ENCODE measurements around the gene UPK2.
"Not testable (repeated sequence)": the region's sequence is repeated elsewhere in the genome, so short reads cannot be mapped to it uniquely, and the experiment has no call there.

The UPK2 gene

DNA sequence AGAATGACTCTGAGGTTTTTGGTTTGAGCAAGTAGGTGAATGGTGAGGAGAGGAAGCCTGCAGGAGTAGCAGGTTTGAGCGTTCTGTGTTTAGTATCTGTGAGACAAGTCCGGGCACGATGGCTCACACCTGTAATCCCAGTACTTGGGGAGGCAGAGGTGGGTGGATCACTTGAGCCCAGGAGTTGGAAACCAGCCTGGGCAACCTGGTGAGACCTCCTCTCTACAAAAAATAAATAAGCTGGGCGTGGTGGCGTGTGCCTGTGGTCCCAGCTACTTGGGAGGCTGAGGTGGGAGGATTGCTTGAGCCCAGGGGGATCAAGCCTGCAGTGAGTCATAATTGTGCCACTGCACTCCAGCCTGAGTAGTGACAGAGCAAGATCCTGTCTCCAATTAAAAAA, 32.2 kb downstream of the UPK2 start:
- H3K27ac ChIP-seq = no peak overlapping the region
- TF ChIP-seq, protein P1, sequence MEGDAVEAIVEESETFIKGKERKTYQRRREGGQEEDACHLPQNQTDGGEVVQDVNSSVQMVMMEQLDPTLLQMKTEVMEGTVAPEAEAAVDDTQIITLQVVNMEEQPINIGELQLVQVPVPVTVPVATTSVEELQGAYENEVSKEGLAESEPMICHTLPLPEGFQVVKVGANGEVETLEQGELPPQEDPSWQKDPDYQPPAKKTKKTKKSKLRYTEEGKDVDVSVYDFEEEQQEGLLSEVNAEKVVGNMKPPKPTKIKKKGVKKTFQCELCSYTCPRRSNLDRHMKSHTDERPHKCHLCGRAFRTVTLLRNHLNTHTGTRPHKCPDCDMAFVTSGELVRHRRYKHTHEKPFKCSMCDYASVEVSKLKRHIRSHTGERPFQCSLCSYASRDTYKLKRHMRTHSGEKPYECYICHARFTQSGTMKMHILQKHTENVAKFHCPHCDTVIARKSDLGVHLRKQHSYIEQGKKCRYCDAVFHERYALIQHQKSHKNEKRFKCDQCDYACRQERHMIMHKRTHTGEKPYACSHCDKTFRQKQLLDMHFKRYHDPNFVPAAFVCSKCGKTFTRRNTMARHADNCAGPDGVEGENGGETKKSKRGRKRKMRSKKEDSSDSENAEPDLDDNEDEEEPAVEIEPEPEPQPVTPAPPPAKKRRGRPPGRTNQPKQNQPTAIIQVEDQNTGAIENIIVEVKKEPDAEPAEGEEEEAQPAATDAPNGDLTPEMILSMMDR (conservative IDR thresholded peaks at IDR 0.05) = no peak
- no peak for TF ChIP-seq ZFX (IDR thresholded peaks at IDR 0.05)

DNA sequence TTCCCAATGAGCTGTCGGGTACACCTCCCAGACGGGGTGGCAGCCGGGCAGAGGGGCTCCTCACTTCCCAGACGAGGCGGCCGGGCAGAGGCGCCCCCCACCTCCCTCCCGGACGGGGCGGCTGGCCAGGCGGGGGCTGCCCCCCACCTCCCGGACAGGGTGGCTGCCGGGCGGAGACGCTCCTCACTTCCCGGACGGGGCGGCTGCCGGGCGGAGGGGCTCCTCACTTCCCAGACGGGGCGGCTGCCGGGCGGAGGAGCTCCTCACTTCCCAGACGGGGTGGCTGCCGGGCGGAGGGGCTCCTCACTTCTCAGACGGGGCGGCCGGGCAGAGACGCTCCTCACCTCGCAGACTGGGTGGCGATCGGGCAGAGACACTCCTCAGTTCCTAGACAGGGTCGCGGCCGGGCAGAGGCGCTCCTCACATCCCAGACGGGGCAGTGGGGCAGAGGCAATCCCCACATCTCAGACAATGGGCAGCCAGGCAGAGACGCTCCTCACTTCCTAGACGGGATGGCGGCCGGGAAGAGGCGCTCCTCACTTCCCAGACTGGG, 35.5 kb downstream of the UPK2 start:
- H3K27ac ChIP-seq = not testable (repeated sequence)

DNA sequence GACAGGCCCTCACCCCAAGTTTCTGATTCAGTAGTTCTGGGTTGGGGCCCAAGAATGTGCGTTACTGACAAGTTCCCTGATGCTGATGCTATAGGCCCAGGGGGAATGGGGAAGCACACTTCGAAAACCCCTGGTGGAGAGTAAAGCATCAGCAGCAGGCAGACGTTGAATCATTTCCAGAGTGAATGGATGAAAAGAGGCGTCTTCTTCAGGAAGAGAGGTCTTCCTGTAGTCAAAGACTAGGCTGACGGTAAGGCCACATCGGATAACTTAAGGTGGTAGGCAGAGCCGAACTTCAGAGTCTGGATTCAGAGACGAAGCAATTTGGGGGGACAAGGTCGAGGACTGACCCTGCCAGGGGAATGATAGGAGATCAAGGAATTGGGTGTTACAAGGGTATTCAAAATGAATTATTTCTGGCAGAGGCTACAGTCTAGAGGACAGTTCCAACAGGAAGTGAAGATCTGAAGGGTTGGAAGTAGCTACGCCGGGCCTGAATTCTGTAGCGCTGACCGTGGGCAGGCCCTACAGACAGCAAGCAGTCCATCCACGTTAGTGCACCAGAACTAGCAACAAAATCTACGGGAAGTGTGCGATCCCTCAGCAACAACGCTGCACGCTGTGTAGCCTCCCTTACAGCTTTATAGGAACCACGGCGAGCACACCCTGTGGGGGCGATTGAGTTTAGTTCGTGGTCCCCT, 41.0 kb downstream of the UPK2 start:
- H3K27ac ChIP-seq = peak overlapping the region; percentile 83
- TF ChIP-seq, protein P1 (conservative IDR thresholded peaks at IDR 0.05) = no peak
- no peak for TF ChIP-seq ZFX (IDR thresholded peaks at IDR 0.05)

DNA sequence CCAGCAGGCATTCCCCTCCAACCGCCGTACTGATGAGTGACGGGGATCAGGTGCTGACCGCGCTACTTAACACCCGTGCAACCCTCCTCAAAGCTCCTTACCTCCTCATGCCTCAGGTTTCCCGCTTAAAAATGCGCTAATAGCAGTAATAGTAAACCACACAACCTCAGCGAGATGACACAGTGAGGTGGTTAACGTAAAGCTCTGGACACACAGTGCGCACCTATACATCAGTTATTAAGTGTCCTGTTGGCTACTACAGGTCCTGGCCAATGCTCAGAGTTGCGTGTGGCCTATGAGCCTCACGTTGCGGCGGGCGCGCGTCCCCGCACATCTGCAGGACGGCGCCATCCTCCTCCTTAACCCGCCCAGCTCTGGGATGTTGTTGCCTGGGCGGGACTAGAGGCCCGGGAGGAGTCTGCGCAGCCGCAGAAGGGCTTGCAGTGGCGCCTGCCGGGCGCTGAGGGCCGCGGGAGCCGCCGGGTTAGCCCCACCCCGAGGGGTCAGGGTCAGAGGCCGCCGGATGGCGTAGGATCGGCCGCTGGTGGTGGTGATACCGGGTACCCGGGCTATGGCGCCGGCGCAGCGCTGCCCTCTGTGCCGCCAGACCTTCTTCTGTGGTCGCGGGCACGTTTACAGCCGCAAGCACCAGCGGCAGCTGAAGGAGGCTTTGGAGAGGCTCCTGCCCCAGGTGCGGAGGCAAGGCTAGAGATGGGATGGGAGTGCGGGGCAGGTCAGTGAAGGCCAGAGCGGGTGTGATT, 41.7 kb downstream of the UPK2 start, which contains the start of gene CENATAC:
CENATAC (plus strand) TSS at position 512 of the 761 bp plus-strand sequence; CDS start at position 572, 60 bp downstream.
- peak within 1 kb of the TSS; percentile 83 for H3K27ac ChIP-seq
- TF ChIP-seq, protein P1 (conservative IDR thresholded peaks at IDR 0.05) = no peak; the same call in 1 of the 2 replicates
- peak; percentile 71; the same call in 1 of the 2 replicates for TF ChIP-seq ZFX (IDR thresholded peaks at IDR 0.05)

DNA sequence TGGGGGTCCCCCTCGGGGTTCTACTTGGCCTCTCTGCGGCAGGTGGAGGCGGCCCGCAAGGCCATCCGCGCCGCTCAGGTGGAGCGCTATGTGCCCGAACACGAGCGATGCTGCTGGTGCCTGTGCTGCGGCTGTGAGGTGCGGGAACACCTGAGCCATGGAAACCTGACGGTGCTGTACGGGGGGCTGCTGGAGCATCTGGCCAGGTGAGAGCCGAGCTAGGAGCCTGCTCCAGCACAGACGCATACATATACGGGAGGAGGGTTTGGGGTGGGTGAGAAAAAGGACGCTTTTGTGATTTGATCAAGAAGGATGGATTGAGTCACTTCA, 42.3 kb downstream of the UPK2 start:
- peak overlapping the region; percentile 83 for H3K27ac ChIP-seq
- 0 out of 2 replicates have a peak, but pooled peaks have one; percentile 56 for TF ChIP-seq ZFX (IDR thresholded peaks at IDR 0.05)
- TF ChIP-seq, protein P1 (conservative IDR thresholded peaks at IDR 0.05) = no peak

DNA sequence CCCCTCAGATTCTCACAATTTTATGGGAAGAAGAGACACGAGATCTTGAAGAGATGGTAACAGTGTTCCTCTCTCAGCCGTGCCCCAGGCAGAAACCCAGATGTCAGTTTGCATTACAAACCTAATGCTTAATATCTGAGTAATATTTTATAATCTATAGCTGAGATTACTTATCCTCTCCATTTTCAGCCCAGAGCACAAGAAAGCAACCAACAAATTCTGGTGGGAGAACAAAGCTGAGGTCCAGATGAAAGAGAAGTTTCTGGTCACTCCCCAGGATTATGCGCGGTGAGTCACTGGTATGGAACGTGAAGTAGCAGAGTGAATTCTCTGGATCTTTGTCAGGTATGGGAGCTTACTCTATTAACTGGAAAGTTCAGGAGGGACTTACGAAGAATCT, 42.7 kb downstream of the UPK2 start:
- TF ChIP-seq ZFX (IDR thresholded peaks at IDR 0.05) = no peak
- TF ChIP-seq, protein P1 (conservative IDR thresholded peaks at IDR 0.05) = no peak
- peak overlapping the region; percentile 83 for H3K27ac ChIP-seq

DNA sequence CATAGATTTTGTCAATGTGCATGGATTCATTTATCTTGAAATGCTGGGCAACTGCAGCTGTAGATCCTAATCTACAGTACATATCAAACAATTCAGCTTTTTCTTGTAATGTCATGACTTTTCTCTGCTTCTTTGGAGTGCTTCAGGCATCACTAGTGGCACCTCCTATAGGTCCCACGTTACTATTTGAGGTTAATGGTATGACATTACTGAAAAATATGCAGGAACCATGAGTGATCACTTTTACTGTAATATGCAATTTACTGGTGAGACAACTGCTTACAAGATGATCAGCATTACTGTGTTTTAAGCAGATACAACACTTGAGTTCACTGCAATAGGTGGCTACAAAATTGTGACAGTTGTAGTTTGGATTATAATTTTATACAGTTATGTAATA, 44.8 kb downstream of the UPK2 start:
- TF ChIP-seq ZFX (IDR thresholded peaks at IDR 0.05) = no peak
- TF ChIP-seq, protein P1 (conservative IDR thresholded peaks at IDR 0.05) = no peak
- H3K27ac ChIP-seq = no peak overlapping the region

Data from C4-2B (cell line).